KMS-11 (cell line): ENCODE results near the gene SMPD1.

Experiments
- H2AFZ ChIP-seq: fragments of 200-600 bp; sonication (generic); 2 replicates; pipeline ENCODE4 v1.6.1; 2016; ENCODE audit warnings: antibody characterized with exemption, mixed run types, low read depth
- H3K27ac ChIP-seq: fragments of 200-600 bp; sonication (generic); 2 replicates; pipeline ENCODE4 v1.6.1; 2016; ENCODE audit warnings: mild to moderate bottlenecking, mixed run types
- H3K27me3 ChIP-seq: fragments of 200-600 bp; sonication (generic); 2 replicates; pipeline ENCODE4 v1.6.1; 2017; ENCODE audit warnings: mild to moderate bottlenecking, low read depth, mixed run types, moderate library complexity; ENCODE audit not compliant: insufficient read depth
- H3K36me3 ChIP-seq: fragments of 200-600 bp; sonication (generic); 2 replicates; pipeline ENCODE4 v1.6.1; 2017; ENCODE audit warnings: mild to moderate bottlenecking, mixed run types; ENCODE audit not compliant: insufficient read depth
- H3K4me1 ChIP-seq: fragments of 200-600 bp; sonication (generic); 2 replicates; pipeline ENCODE4 v1.6.1; 2016; ENCODE audit warnings: mild to moderate bottlenecking, low read depth, mixed run types; ENCODE audit not compliant: poor library complexity, severe bottlenecking
- H3K4me2 ChIP-seq: fragments of 200-600 bp; sonication (generic); 2 replicates; pipeline ENCODE4 v1.7.0; 2016; ENCODE audit warnings: mild to moderate bottlenecking, mixed run types
- H3K4me3 ChIP-seq: fragments of 200-600 bp; sonication (generic); IDR thresholded peaks from 2 replicates; pipeline ENCODE4 v1.6.1; 2017; ENCODE audit warnings: low read depth, low read length, mixed read lengths; ENCODE audit not compliant: insufficient read depth
- H3K79me2 ChIP-seq: fragments of 200-600 bp; sonication (generic); 2 replicates; pipeline ENCODE4 v1.6.1; 2016; ENCODE audit warnings: low read depth, mixed run types; ENCODE audit not compliant: insufficient read depth
- H3K9ac ChIP-seq: fragments of 200-600 bp; sonication (generic); 2 replicates; pipeline ENCODE4 v1.6.1; 2016; ENCODE audit warnings: mild to moderate bottlenecking, mixed run types
- H4K20me1 ChIP-seq: fragments of 200-600 bp; sonication (generic); 2 replicates; pipeline ENCODE4 v1.6.1; 2016; ENCODE audit warnings: mild to moderate bottlenecking, mixed run types; ENCODE audit not compliant: insufficient read depth
- CTCF ChIP-seq: fragments of 200-600 bp; sonication (generic); conservative IDR thresholded peaks from 2 replicates; pipeline ENCODE4 v1.6.1; 2017; ENCODE audit warnings: low read depth, mild to moderate bottlenecking, antibody characterized with exemption, low read length, moderate library complexity, mixed read lengths

The SMPD1 gene

DNA sequence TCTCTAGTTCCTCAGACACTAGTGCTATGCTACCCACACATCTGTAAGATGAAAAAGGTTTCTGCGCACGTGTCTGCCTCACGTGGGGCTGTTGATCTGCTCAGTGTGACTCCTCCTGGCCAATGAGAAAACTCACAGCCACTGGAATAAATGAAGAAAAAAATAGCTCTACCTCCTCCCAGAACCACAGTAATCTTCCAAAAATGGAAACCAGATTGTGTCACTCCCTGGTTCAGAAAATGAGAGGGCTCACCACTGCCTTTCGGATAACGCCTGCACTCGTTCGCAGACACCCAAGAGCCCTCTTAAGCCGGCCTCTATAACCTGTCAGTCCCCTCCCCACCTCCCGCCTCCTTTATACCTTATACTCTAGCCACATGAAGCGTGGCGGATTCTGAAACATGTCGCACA is 23.5 kb downstream of the SMPD1 start:
- Histone ChIP-seq H4K20me1 (no peaks in the 10 kb centered on the region), H3K27me3 (no peaks in the 10 kb centered on the region), H3K79me2 (no peaks in the 10 kb centered on the region), H2AFZ (no peak overlapping the region), H3K27ac (no peak overlapping the region), H3K36me3 (no peaks in the 10 kb centered on the region), H3K4me2 (no peak overlapping the region), H3K4me1 (no peaks in the 10 kb centered on the region), H3K9ac (no peak overlapping the region), H3K4me3 (no peak overlapping the region)
- no peak for TF ChIP-seq CTCF

DNA sequence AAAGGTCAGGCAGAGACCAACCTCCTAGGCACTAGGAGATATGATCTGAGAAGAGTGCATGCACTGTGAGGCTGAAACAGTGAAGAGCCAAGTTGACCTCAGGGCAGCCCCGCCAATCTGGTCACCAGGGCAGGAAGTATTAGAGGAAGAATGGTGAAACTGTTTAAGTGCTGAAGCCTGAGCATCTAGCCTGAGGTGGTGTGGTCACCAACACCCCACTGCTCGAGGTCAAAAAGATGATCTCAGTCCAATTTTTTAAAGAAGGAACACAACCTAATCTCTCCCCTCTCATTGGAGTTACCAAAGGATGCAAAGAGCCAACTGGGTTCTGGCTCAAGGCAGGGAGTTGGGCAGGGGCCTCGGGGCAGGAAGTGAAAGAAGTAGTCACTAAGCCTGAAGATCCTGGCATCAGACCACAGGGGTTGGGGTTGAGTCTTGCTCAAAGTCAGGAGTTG is 24.6 kb downstream of the SMPD1 start:
- H3K27me3 ChIP-seq = no peaks in the 10 kb centered on the region; the same call in 1 of the 2 replicates
- no peak overlapping the region for H3K4me3 ChIP-seq
- no peak overlapping the region for H2AFZ ChIP-seq
- no peaks in the 10 kb centered on the region for H4K20me1 ChIP-seq
- no peak overlapping the region for H3K9ac ChIP-seq
- H3K79me2 ChIP-seq = no peaks in the 10 kb centered on the region
- no peak overlapping the region for H3K4me2 ChIP-seq
- H3K27ac ChIP-seq = no peak overlapping the region
- H3K4me1 ChIP-seq = peaks cover 5% of the 10 kb centered on the region
- no peaks in the 10 kb centered on the region for H3K36me3 ChIP-seq
- no peak for TF ChIP-seq CTCF

GRCh38 chr11:6415797-6416196 is 25.5 kb downstream of the SMPD1 start:
- Histone ChIP-seq H3K4me1 (peaks cover 7% of the 10 kb centered on the region), H3K27me3 (no peaks in the 10 kb centered on the region; the same call in 1 of the 2 replicates), H3K9ac (no peak overlapping the region), H3K4me3 (no peak overlapping the region), H3K27ac (no peak overlapping the region), H2AFZ (no peak overlapping the region), H4K20me1 (no peaks in the 10 kb centered on the region), H3K79me2 (no peaks in the 10 kb centered on the region), H3K36me3 (no peaks in the 10 kb centered on the region), H3K4me2 (no peak overlapping the region)
- no peak for TF ChIP-seq CTCF

DNA sequence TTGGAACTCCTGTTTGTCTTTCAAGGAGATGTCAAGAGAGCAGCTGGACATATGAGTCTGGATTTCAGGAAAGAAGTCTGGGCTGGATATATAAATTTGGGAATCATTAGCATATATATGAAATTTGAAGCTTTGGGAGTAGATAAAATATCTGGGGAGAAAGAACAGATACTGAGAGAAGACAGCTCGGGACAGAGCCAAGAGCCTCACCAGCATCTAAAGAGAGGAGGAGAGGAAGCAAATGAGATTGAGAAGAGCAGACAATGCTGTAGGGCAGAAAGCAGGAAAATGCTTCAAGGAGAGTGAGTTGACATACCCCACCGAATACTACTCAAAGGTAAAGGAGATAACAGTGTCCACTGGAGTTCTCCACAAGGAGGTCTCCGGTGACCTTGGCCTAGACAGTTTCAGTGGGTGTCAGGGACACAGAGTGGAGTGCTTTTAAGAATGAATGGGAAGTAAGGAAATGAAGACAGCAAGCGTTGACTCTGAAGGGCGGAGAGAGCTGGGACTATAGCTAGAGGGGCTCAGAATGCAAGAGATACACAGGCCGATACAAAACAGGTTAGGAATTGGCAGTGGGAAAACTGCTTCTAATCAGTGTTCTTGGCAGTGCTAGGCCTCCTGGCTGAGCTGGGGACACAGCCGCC is 27.8 kb downstream of the SMPD1 start:
- no peaks in the 10 kb centered on the region for H3K36me3 ChIP-seq
- no peaks in the 10 kb centered on the region for H3K79me2 ChIP-seq
- H3K4me1 ChIP-seq = peaks cover 7% of the 10 kb centered on the region
- no peak overlapping the region for H3K27ac ChIP-seq
- H3K27me3 ChIP-seq = no peaks in the 10 kb centered on the region; the same call in 1 of the 2 replicates
- no peak for TF ChIP-seq CTCF
- H3K4me3 ChIP-seq = no peak overlapping the region
- H3K4me2 ChIP-seq = peak overlapping the region; percentile 33
- no peaks in the 10 kb centered on the region for H4K20me1 ChIP-seq
- no peak overlapping the region for H2AFZ ChIP-seq
- H3K9ac ChIP-seq = no peak overlapping the region
